GM08714 (cell line): ENCODE measurements around the gene EML5.

Experiments
- H3K4me3 ChIP-seq: fragments of 200-500 bp; sonication (Bioruptor generic); 2 replicates; pipeline ENCODE4 v1.5.1; 2014; ENCODE audit warnings: mild to moderate bottlenecking, low read length, inconsistent platforms
- ZNF274 ChIP-seq: IDR thresholded peaks from 2 replicates; pipeline ENCODE4 v1.6.1; 2012; ENCODE audit warnings: mild to moderate bottlenecking, low read depth, low read length

EML5 gene

GRCh38 chr14:88628033-88628432 lies 164.7 kb downstream of the EML5 start:
- TF ChIP-seq ZNF274 = no peak
- no peak overlapping the region for H3K4me3 ChIP-seq

DNA sequence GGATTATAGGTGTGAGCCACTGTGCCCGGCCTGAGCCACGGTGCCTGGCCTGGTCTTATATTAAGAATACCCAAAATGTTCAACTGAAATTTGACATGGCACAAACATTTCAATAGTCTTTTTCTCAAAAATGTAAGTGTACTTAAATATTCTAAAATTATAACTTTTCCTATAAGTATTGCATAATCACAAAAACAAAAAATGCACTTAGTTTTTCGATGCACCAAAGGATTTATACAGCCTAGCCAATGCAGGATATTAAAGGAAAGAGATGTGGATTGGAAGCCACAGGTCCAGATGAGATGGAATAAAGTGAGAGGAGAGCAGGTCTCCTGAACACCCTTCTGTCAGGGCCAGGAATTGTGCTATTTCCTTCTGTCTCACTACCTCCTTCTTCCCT lies 167.1 kb downstream of the EML5 start:
- H3K4me3 ChIP-seq = no peak overlapping the region
- TF ChIP-seq ZNF274 = no peak

- H3K4me3 ChIP-seq = no peak overlapping the region
- no peak for TF ChIP-seq ZNF274
These were observed 171.7 kb downstream of the EML5 start for GRCh38 chr14:88621100-88621499.

- H3K4me3 ChIP-seq = no peak overlapping the region
- no peak for TF ChIP-seq ZNF274
These were observed 174.3 kb downstream of the EML5 start for GRCh38 chr14:88618476-88618875.

GRCh38 chr14:88617479-88617878 lies 175.3 kb downstream of the EML5 start:
- H3K4me3 ChIP-seq = no peak overlapping the region
- no peak for TF ChIP-seq ZNF274

GRCh38 chr14:88616697-88617096 lies 176.1 kb downstream of the EML5 start:
- TF ChIP-seq ZNF274 = no peak
- H3K4me3 ChIP-seq = no peak overlapping the region

DNA sequence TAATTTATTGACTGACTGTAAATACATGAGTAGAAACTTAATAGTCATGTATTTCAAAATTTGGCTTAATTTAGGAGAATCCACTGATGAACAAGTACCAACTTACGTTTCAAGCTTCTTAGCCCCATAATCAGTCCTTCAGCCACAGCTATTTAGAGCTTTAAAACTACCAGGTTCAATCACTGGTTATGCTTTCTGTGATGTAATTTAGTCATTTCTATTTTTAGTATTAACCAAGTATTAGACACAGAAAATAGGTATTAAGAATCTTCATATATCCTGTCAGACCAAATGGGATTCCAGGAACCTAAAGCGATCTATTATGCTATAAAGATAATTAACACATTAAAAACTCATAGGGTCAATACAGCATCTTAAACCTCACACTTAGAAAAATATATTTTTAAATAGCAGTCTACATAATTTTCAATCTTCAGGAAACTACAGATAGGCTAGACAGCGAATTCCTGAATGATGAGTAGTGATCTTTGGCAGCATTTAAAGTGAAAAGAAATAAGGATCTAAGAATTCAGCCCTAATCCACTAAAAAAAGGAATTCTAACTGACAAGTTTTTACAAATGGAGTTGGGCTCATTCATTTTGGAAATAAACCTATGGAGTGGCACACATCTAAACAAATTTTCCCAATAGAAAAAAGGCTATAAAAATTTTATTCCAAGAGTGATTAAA lies 178.4 kb downstream of the EML5 start:
- H3K4me3 ChIP-seq = no peak overlapping the region

GRCh38 chr14:88613552-88614010 lies 179.2 kb downstream of the EML5 start:
- TF ChIP-seq ZNF274 = no peak

More for the DNA sequence above, 178.4 kb downstream of the EML5 start:
- TF ChIP-seq ZNF274 = no peak

DNA sequence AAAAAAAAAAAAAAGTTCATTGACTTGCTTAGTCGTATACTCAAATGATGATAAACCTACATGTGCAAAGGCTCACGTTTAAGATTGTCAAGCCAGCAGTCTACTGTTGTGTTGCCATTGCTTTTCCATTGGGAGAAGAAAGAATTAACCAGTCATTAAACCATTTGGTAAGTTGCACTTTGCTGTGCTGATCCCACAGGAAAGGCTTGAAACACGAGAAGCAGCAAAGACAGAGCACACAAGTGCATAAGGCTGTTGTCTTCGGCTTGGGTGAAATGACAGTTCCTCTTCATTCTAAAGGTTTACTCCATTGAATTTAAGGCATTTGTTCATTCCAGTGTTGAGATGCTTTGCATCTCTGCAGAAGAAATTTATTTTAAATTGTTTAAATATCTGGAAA lies 179.8 kb downstream of the EML5 start:
- H3K4me3 ChIP-seq = no peak overlapping the region
- no peak for TF ChIP-seq ZNF274

More at GRCh38 chr14:88613552-88614010, 179.2 kb downstream of the EML5 start:
- no peak overlapping the region for H3K4me3 ChIP-seq

DNA sequence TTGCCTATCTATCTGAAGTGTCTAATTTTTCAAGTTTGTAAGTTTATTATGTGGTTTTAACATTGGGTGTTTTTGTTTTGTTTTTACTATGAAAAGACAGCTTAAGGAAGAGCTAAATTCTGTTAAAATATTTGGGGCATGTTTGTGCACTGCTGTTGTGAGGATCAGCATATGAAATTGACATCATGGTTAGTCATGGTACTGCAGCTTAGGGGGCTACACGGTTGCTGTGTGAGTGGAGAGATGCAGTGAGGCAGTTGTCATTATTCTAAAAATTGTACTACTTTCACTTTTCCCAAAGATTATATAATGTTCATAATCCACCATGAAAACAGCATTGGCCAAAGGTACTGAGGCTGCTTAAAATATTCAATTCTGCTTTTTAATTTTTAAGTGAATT lies 180.9 kb downstream of the EML5 start:
- no peak overlapping the region for H3K4me3 ChIP-seq
- no peak for TF ChIP-seq ZNF274

GRCh38 chr14:88607829-88608228 lies 184.9 kb downstream of the EML5 start:
- H3K4me3 ChIP-seq = no peak overlapping the region
- TF ChIP-seq ZNF274 = no peak

DNA sequence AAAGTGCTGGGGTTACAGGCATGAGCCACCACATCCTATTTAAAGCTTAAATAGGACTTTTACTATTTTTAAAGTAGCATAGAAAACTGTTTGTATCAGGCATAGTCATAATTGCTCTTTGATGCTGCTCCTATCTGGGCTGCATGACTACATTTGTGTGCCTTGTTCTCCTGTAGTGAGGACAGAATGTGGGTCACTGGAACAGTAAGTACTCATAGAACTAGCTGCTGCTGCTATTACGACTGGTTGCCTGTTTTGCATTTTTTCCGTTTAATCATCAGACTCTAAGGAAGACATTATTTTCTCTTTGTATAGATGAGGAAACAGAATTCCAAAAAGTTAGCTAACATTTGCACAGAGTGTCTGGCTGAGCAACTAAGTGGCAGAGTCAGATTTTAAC lies 187.2 kb downstream of the EML5 start:
- no peak for TF ChIP-seq ZNF274
- no peak overlapping the region for H3K4me3 ChIP-seq

GRCh38 chr14:88604212-88604611 lies 188.5 kb downstream of the EML5 start:
- TF ChIP-seq ZNF274 = no peak

DNA sequence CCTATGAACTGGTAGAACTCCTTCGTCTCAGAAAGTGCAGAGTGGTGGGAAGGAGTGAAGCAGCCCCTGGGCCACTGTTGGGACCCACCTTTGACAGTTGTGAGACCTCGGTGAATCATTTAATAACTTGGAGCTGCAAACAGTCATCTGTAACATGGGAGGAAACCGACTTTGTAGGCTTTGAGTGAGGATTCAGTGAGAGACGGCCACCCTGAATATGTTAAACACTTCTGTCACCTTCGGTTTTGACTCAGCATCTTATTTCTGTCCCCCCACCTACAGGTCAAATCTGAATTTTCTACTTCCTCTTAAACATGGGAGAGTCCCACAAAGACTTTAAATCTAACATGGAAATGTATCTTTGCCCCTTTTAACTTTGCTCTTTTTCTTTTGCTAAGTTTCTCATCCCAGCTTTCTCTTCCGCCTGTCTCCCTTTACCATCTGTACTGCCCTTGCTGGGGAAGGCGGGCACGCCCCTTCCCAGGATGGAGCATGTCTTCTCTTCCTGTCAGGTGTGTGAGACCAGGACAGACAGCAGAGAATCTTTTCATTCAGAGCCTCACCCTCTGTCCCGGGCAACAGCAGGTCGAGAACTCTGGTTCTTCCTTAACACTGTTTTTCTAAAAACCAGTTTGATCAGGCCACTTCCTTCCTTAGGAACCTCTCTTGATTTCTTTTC lies 192.9 kb downstream of the EML5 start:
- no peak overlapping the region; the same call in 1 of the 2 replicates for H3K4me3 ChIP-seq
- no peak for TF ChIP-seq ZNF274

More at GRCh38 chr14:88604212-88604611, 188.5 kb downstream of the EML5 start:
- H3K4me3 ChIP-seq = no peak overlapping the region

- no peak overlapping the region; the same call in 1 of the 2 replicates for H3K4me3 ChIP-seq
- TF ChIP-seq ZNF274 = no peak
These were observed 193.4 kb downstream of the EML5 start for GRCh38 chr14:88599326-88599725.
